Testis (tissue), 2 donors: Measurements from ENCODE around the gene SRRM1.

Experiments used
- CTCF ChIP-seq, 3 experiments: fragments of 450-650 bp in 2 of 3; fragments of 200-600 bp in 1 of 3; sonication (generic) in 1 of 3; IDR thresholded peaks; one replicate each; pipeline ENCODE4 v1.5.1; 2016 to 2019; ENCODE audit warnings: antibody characterized with exemption in 3 of 3, mild to moderate bottlenecking in 2 of 3, moderate library complexity in 1 of 3
- POLR2A ChIP-seq: fragments of 450-650 bp; IDR thresholded peaks from one replicate; pipeline ENCODE4 v1.6.1; 2017; ENCODE audit warnings: antibody characterized with exemption, mild to moderate bottlenecking, moderate library complexity

- no peak for TF ChIP-seq CTCF (IDR thresholded peaks at IDR 0.05)
- TF ChIP-seq POLR2A = no peak
Measured at GRCh38 chr1:24666794-24667193, 23.7 kb downstream of the SRRM1 start.
